ENCODE results near the gene SEMA3F. TPM values are rescaled to one million over a fixed set of nuclear protein-coding genes. Genes with fewer than 3 reads are reported as not detected.

SEMA3F gene
- total RNA-seq, 2 experiments from 2014 or later: 0.34 to 0.43 TPM

GRCh38 chr3:50236484-50237132, 81.5 kb downstream of the SEMA3F start:
- H3K27me3 Mint-ChIP-seq: no peaks in the 10 kb centered on the region
- TF ChIP-seq, protein P1, sequence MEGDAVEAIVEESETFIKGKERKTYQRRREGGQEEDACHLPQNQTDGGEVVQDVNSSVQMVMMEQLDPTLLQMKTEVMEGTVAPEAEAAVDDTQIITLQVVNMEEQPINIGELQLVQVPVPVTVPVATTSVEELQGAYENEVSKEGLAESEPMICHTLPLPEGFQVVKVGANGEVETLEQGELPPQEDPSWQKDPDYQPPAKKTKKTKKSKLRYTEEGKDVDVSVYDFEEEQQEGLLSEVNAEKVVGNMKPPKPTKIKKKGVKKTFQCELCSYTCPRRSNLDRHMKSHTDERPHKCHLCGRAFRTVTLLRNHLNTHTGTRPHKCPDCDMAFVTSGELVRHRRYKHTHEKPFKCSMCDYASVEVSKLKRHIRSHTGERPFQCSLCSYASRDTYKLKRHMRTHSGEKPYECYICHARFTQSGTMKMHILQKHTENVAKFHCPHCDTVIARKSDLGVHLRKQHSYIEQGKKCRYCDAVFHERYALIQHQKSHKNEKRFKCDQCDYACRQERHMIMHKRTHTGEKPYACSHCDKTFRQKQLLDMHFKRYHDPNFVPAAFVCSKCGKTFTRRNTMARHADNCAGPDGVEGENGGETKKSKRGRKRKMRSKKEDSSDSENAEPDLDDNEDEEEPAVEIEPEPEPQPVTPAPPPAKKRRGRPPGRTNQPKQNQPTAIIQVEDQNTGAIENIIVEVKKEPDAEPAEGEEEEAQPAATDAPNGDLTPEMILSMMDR (IDR thresholded peaks at IDR 0.05): no peak
- peak; percentile 16 for DNase-seq
- POLR2A ChIA-PET: interaction anchor here (0.7 to 4.2 kb wide), 7 partner anchors 9 to 105 kb away, joined by 3 to 29 read pairs (median 3); partner anchors contain the start of genes HYAL3 and NAA80
- peaks cover 21% of the 10 kb centered on the region for H3K36me3 Mint-ChIP-seq (ENCODE audit: low read depth)
- intact Hi-C loops (cut with micrococcal nuclease): no loop called here
- peak overlapping the region; percentile 95 for H3K27ac Mint-ChIP-seq
- no peak for ATAC-seq
- H3K9me3 Mint-ChIP-seq: no peaks in the 10 kb centered on the region
- CTCF ChIA-PET: interaction anchor here (1.5 to 14.8 kb wide), 5 partner anchors 7 to 30 kb away, joined by 3 to 239 read pairs (median 7); no protein-coding TSS in a partner anchor
- H3K4me1 Mint-ChIP-seq (ENCODE audit: low read depth): peaks cover 38% of the 10 kb centered on the region
- H3K4me3 Mint-ChIP-seq: peak overlapping the region; percentile 91

- TF ChIP-seq, protein P1 (IDR thresholded peaks at IDR 0.05): no peak
- H3K4me3 Mint-ChIP-seq: peak overlapping the region; percentile 91
- ChIA-PET POLR2A (interaction anchor here (0.7 to 4.2 kb wide), 9 partner anchors 10 to 122 kb away, joined by 3 to 29 read pairs (median 3); partner anchors contain the start of genes HYAL3 and NAA80), CTCF (interaction anchor here (0.8 to 14.8 kb wide), 5 partner anchors 6 to 43 kb away, joined by 3 to 239 read pairs (median 4); no protein-coding TSS in a partner anchor)
- DNase-seq: peak; percentile 62
- H3K4me1 Mint-ChIP-seq (ENCODE audit: low read depth): peaks cover 43% of the 10 kb centered on the region
- H3K9me3 Mint-ChIP-seq: no peaks in the 10 kb centered on the region
- H3K36me3 Mint-ChIP-seq (ENCODE audit: low read depth): peaks cover 21% of the 10 kb centered on the region
- H3K27me3 Mint-ChIP-seq: no peaks in the 10 kb centered on the region
- ATAC-seq: no peak
- H3K27ac Mint-ChIP-seq: peak overlapping the region; percentile 95
- intact Hi-C loops (cut with micrococcal nuclease): no loop called here
Measured at GRCh38 chr3:50237133-50237651, 82.1 kb downstream of the SEMA3F start.

- Mint-ChIP-seq H3K4me1 (ENCODE audit: low read depth) (peaks cover 51% of the 10 kb centered on the region), H3K27me3 (no peaks in the 10 kb centered on the region), H3K27ac (peak overlapping the region; percentile 95), H3K9me3 (no peaks in the 10 kb centered on the region), H3K36me3 (ENCODE audit: low read depth) (peaks cover 21% of the 10 kb centered on the region), H3K4me3 (peak overlapping the region; percentile 91)
- DNase-seq: peak; percentile 96
- ChIA-PET CTCF (interaction anchor here (0.8 to 14.8 kb wide), 4 partner anchors 6 to 44 kb away, joined by 3 to 239 read pairs (median 20); no protein-coding TSS in a partner anchor), POLR2A (interaction anchor here (0.7 to 4.2 kb wide), 8 partner anchors 9 to 122 kb away, joined by 3 to 29 read pairs (median 4); no protein-coding TSS in a partner anchor)
- peak; percentile 47 for ATAC-seq
- intact Hi-C loops (cut with micrococcal nuclease): no loop called here
- TF ChIP-seq, protein P1 (IDR thresholded peaks at IDR 0.05): no peak
Measured at GRCh38 chr3:50237754-50238548, 82.8 kb downstream of the SEMA3F start.

GRCh38 chr3:50238549-50239026, 83.5 kb downstream of the SEMA3F start:
- peak; percentile 19 for DNase-seq
- peak overlapping the region; percentile 91 for H3K4me3 Mint-ChIP-seq
- H3K27ac Mint-ChIP-seq: peak overlapping the region; percentile 95
- intact Hi-C loops (cut with micrococcal nuclease): no loop called here
- ChIA-PET POLR2A (interaction anchor here (0.7 to 4.2 kb wide), 4 partner anchors 9 to 53 kb away, joined by 3 to 29 read pairs (median 4); no protein-coding TSS in a partner anchor), CTCF (interaction anchor here (1.3 to 14.8 kb wide), 3 partner anchors 5 to 31 kb away, joined by 3 to 239 read pairs (median 36); no protein-coding TSS in a partner anchor)
- H3K4me1 Mint-ChIP-seq (ENCODE audit: low read depth): peaks cover 56% of the 10 kb centered on the region
- TF ChIP-seq, protein P1 (IDR thresholded peaks at IDR 0.05): no peak
- no peaks in the 10 kb centered on the region for H3K9me3 Mint-ChIP-seq
- ATAC-seq: no peak
- H3K27me3 Mint-ChIP-seq: no peaks in the 10 kb centered on the region
- H3K36me3 Mint-ChIP-seq (ENCODE audit: low read depth): peaks cover 23% of the 10 kb centered on the region

Small RNA genes lying within 50 kb of the gene (microRNA-seq; reads per million reads assigned to microRNA genes)
- gene MIR566 (ENCODE audit: borderline microRNAs expressed, borderline replicate concordance) (not detected), gene MIR5787 (ENCODE audit: borderline microRNAs expressed, borderline replicate concordance) (not detected)

Other genes with a start within 250 kb of the SEMA3F start
- 1 to 10 TPM; 6.9 to 8.5 TPM for gene MON1A, start 225.5 kb upstream of the SEMA3F start, total RNA-seq
- 10 to 100 TPM; 90.8 to 95.2 TPM for gene RBM6, start 215.2 kb upstream of the SEMA3F start, total RNA-seq
- gene RBM5, start 66.4 kb upstream of the SEMA3F start, total RNA-seq: 100 to 1,000 TPM; 103 to 106 TPM
- under 1 TPM; 0.11 to 0.23 TPM for gene GNAT1, start 36.3 kb downstream of the SEMA3F start, total RNA-seq
- gene SLC38A3, start 49.9 kb downstream of the SEMA3F start, total RNA-seq: under 1 TPM in 1 of 2 experiments, not detected in 1; 0.22 TPM
- gene GNAI2, start 80.9 kb downstream of the SEMA3F start, total RNA-seq: 100 to 1,000 TPM; 238 to 242 TPM
- gene SEMA3B, start 113.8 kb downstream of the SEMA3F start, total RNA-seq: 1 to 10 TPM; 1.6 to 2.3 TPM
- gene LSMEM2, start 123.8 kb downstream of the SEMA3F start, total RNA-seq: not detected
- 100 to 1,000 TPM; 132 to 133 TPM for gene IFRD2, start 137.1 kb downstream of the SEMA3F start, total RNA-seq
- gene HYAL3, start 144.1 kb downstream of the SEMA3F start, total RNA-seq: 1 to 10 TPM; 3.3 to 4.1 TPM
- gene NAA80, start 144.1 kb downstream of the SEMA3F start, total RNA-seq: 10 to 100 TPM; 23.2 to 23.4 TPM
- not detected for gene HYAL1, start 148.2 kb downstream of the SEMA3F start, total RNA-seq
- gene HYAL2, start 167.4 kb downstream of the SEMA3F start, total RNA-seq: 1 to 10 TPM; 3.9 to 4.1 TPM
- 10 to 100 TPM; 16.7 to 19.5 TPM for gene TUSC2, start 172.9 kb downstream of the SEMA3F start, total RNA-seq
- 10 to 100 TPM; 75.8 to 76.5 TPM for gene RASSF1, start 185.5 kb downstream of the SEMA3F start, total RNA-seq
- gene ZMYND10, start 190.4 kb downstream of the SEMA3F start, total RNA-seq: 1 to 10 TPM; 1.5 to 2.6 TPM
- 10 to 100 TPM; 41.3 to 44.7 TPM for gene NPRL2, start 195.5 kb downstream of the SEMA3F start, total RNA-seq
- gene CYB561D2, start 195.5 kb downstream of the SEMA3F start, total RNA-seq: 10 to 100 TPM; 17.1 to 18.2 TPM
- 10 to 100 TPM; 15.2 to 16.8 TPM for gene TMEM115, start 204.2 kb downstream of the SEMA3F start, total RNA-seq

Measured in activated CD8-positive, alpha-beta T cell treated with anti-CD3 and anti-CD28 coated beads for 36 hours (primary cell).